H9 (cell line): ENCODE results near the gene SPRYD4. TPM values are rescaled to one million over a fixed set of nuclear protein-coding genes. Genes with fewer than 3 reads are reported as not detected.

Source experiments
- DNase-seq: peaks from one replicate; pipeline ENCODE4 v3.0.0-alpha.2; 2017
- H2AFZ ChIP-seq: one replicate; pipeline ENCODE4 v1.6.1; 2013; ENCODE audit warnings: mild to moderate bottlenecking, low read length, control low read depth, moderate library complexity
- H2AK5ac ChIP-seq: 2 replicates; pipeline ENCODE4 v1.6.1; 2013; ENCODE audit warnings: low read length, control low read depth, mixed read lengths; ENCODE audit not compliant: insufficient read length
- H2BK120ac ChIP-seq: one replicate; pipeline ENCODE4 v1.6.1; 2013; ENCODE audit warnings: low read depth, mild to moderate bottlenecking, low read length, control low read depth, inconsistent platforms; ENCODE audit not compliant: poor library complexity, severe bottlenecking
- H2BK12ac ChIP-seq: 2 replicates; pipeline ENCODE4 v1.6.1; 2013; ENCODE audit warnings: low read length, control low read depth, mixed read lengths, low read depth; ENCODE audit not compliant: insufficient read length
- H2BK15ac ChIP-seq: 2 replicates; pipeline ENCODE4 v1.6.1; 2013; ENCODE audit warnings: low read depth, low read length, control low read depth
- H2BK20ac ChIP-seq: one replicate; pipeline ENCODE4 v1.6.1; 2013; ENCODE audit warnings: low read depth, mild to moderate bottlenecking, low read length, control low read depth, inconsistent platforms; ENCODE audit not compliant: poor library complexity, severe bottlenecking
- H2BK5ac ChIP-seq: 2 replicates; pipeline ENCODE4 v1.6.1; 2013; ENCODE audit warnings: low read length, control low read depth, mixed read lengths; ENCODE audit not compliant: insufficient read length
- H3K14ac ChIP-seq: 2 replicates; pipeline ENCODE4 v1.6.1; 2013; ENCODE audit warnings: low read length, control low read depth; ENCODE audit not compliant: insufficient read depth
- H3K18ac ChIP-seq: 2 replicates; pipeline ENCODE4 v1.6.1; 2013; ENCODE audit warnings: low read depth, mild to moderate bottlenecking, mixed read lengths, low read length, control low read depth; ENCODE audit not compliant: insufficient read length
- H3K23ac ChIP-seq: 2 replicates; pipeline ENCODE4 v1.6.1; 2013; ENCODE audit warnings: low read length, control low read depth, mixed read lengths, low read depth; ENCODE audit not compliant: insufficient read length
- H3K23me2 ChIP-seq: 2 replicates; pipeline ENCODE4 v1.6.1; 2013; ENCODE audit warnings: low read depth, mild to moderate bottlenecking, mixed read lengths, low read length, control low read depth; ENCODE audit not compliant: insufficient read length, poor library complexity, severe bottlenecking
- H3K27ac ChIP-seq: 2 replicates; pipeline ENCODE4 v1.5.1; 2013; ENCODE audit warnings: low read length, control low read depth, mixed read lengths, low read depth; ENCODE audit not compliant: insufficient read length
- H3K27me3 ChIP-seq: 2 replicates; pipeline ENCODE4 v1.6.1; 2013; ENCODE audit warnings: low read length, control low read depth, inconsistent platforms; ENCODE audit not compliant: insufficient read depth
- H3K4ac ChIP-seq: 2 replicates; pipeline ENCODE4 v1.6.1; 2013; ENCODE audit warnings: low read depth, mild to moderate bottlenecking, control low read depth, inconsistent platforms, low read length, moderate library complexity
- H3K4me1 ChIP-seq: 2 replicates; pipeline ENCODE4 v1.6.1; 2013; ENCODE audit warnings: low read length, control low read depth, inconsistent platforms; ENCODE audit not compliant: insufficient read depth
- H3K4me2 ChIP-seq: 2 replicates; pipeline ENCODE4 v1.6.1; 2013; ENCODE audit warnings: low read length, control low read depth, mixed read lengths; ENCODE audit not compliant: insufficient read length, insufficient read depth
- H3K56ac ChIP-seq: 2 replicates; pipeline ENCODE4 v1.6.1; 2013; ENCODE audit warnings: low read depth, mild to moderate bottlenecking, mixed read lengths, low read length, control low read depth; ENCODE audit not compliant: insufficient read length
- H3K79me1 ChIP-seq: 2 replicates; pipeline ENCODE4 v1.6.1; 2013; ENCODE audit warnings: low read depth, mild to moderate bottlenecking, moderate library complexity, low read length, control low read depth, inconsistent platforms; ENCODE audit not compliant: insufficient read depth, poor library complexity, severe bottlenecking
- H3K79me2 ChIP-seq: 2 replicates; pipeline ENCODE4 v1.6.1; 2013; ENCODE audit warnings: low read length, control low read depth, inconsistent platforms; ENCODE audit not compliant: insufficient read depth
- H3K9ac ChIP-seq: 2 replicates; pipeline ENCODE4 v1.6.1; 2013; ENCODE audit warnings: low read length, control low read depth, mixed read lengths; ENCODE audit not compliant: insufficient read length; ENCODE audit errors: extremely low read depth
- H3K9me3 ChIP-seq: one replicate; pipeline ENCODE4 v1.6.1; 2013; ENCODE audit warnings: low read depth, low read length, inconsistent platforms; ENCODE audit not compliant: control insufficient read depth
- H3T11ph ChIP-seq: one replicate; pipeline ENCODE4 v1.6.1; 2013; ENCODE audit warnings: mild to moderate bottlenecking, low read length, control low read depth, inconsistent platforms
- H4K20me1 ChIP-seq: one replicate; pipeline ENCODE4 v1.6.1; 2013; ENCODE audit not compliant: control insufficient read depth, insufficient read length, insufficient read depth
- H4K5ac ChIP-seq: 2 replicates; pipeline ENCODE4 v1.6.1; 2013; ENCODE audit warnings: low read depth, mild to moderate bottlenecking, mixed read lengths, low read length, control low read depth; ENCODE audit not compliant: insufficient read length
- H4K8ac ChIP-seq: replicated peaks from 2 replicates; pipeline ENCODE4 v1.6.1; 2013; ENCODE audit warnings: low read length, control low read depth, mixed read lengths, low read depth; ENCODE audit not compliant: insufficient read length
- H4K91ac ChIP-seq: 2 replicates; pipeline ENCODE4 v1.6.1; 2013; ENCODE audit warnings: low read depth, mild to moderate bottlenecking, moderate library complexity, mixed read lengths, low read length, control low read depth; ENCODE audit not compliant: insufficient read length
- H3K27ac Mint-ChIP-seq, 3 experiments: 2 replicates in 2 of 3; 3 replicates in 1 of 3; pipeline ENCODE4 v1.8.0; 2020 to 2021; ENCODE audit warnings: mixed read lengths in 3 of 3, mild to moderate bottlenecking in 1 of 3, moderate library complexity in 1 of 3
- H3K27me3 Mint-ChIP-seq: 2 replicates; pipeline ENCODE4 v1.8.0; 2021; ENCODE audit warnings: low read depth, mild to moderate bottlenecking, moderate library complexity, mixed read lengths
- H3K36me3 Mint-ChIP-seq, 3 experiments: 2 replicates in 2 of 3; 3 replicates in 1 of 3; pipeline ENCODE4 v1.8.0; 2020 to 2021; ENCODE audit warnings: low read depth in 3 of 3, mixed read lengths in 3 of 3; ENCODE audit not compliant: insufficient read depth in 1 of 3
- H3K4me1 Mint-ChIP-seq, 2 experiments: 2 replicates each; pipeline ENCODE4 v1.8.0; 2020; ENCODE audit warnings: mixed read lengths in 2 of 2
- H3K4me3 Mint-ChIP-seq, 2 experiments: 2 replicates in 1 of 2; 3 replicates in 1 of 2; pipeline ENCODE4 v1.8.0; 2020 to 2021; ENCODE audit warnings: mild to moderate bottlenecking in 2 of 2, mixed read lengths in 2 of 2, moderate library complexity in 1 of 2
- H3K9me3 Mint-ChIP-seq, 2 experiments: 2 replicates in 1 of 2; 3 replicates in 1 of 2; pipeline ENCODE4 v1.8.0; 2020; ENCODE audit warnings: mild to moderate bottlenecking in 2 of 2, mixed read lengths in 2 of 2, moderate library complexity in 1 of 2
- WGBS: extraction: QIAGEN DNeasy Blood & Tissue Kit; methylation state at CpG from one replicate; pipeline ENCODE4 v1.1.7; 2013; ENCODE audit warnings: missing lambda C conversion rate, low lambda C conversion rate, mixed read lengths; ENCODE audit not compliant: insufficient read length; ENCODE audit errors: extremely low coverage; 5-methylcytosine and 5-hydroxymethylcytosine counted together
- long read RNA-seq: library from polyadenylated mRNA; unstranded; transcript quantifications from one replicate; pipeline ENCODE4 v2.0.0, GENCODE V29; 2020
- total RNA-seq: library from RNA; stranded (reverse); gene quantifications from 2 replicates; pipeline ENCODE4 v1.2.1, GENCODE V29; 2021
- TF ChIP-seq, protein P1 (sequence below): fragments of 200-600 bp; sonication (generic); conservative IDR thresholded peaks from 3 replicates; pipeline ENCODE4 v1.8.0; 2021; ENCODE audit warnings: antibody characterized with exemption, mild to moderate bottlenecking

Gene SPRYD4
- total RNA-seq: 4.2 and 4.9 TPM in 2 replicates
- long read RNA-seq, full-length matches to known transcripts: 63 of 67 reads
- long read RNA-seq, partial matches to known transcripts: 0 of 67 reads
- long read RNA-seq, other reads (novel, unspliced or antisense): 4 of 67 reads

DNA sequence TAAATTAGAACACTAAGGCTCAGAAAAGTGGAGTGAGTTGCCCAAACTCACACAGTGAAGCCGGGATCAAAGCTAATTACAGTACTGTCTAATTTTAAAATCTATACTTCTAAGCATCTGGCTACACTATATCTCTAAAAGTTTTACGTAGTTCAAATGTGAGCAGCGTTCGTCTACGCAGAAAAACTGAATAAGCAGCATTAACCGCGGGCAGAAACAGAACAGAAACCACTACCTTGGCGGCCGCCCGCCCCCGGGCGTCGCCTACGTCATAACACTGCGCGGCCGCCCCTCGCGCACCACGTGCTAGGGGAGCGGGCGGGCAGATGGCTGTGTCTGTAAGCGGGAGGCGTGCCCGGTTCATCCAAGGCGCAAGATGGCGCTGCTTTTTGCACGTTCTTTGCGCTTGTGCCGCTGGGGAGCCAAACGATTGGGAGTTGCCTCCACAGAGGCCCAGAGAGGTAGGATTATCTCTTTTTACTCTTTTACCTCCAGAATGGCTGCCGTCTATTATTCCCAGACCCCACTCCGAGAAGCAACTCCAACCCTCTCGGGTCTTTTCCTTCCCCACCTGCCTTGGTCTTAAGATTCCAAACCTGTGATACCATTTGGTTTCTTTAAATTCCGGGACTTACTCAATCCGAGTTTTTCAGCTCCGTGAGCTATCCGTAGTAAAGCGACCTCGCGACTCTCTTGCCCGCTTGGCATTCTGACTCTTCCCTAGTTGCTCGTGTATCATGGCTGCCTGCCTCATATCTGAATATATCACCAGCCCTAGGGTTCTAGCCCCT, at the start of gene SPRYD4:
Gene SPRYD4, plus strand, starts transcription at position 363 of the 791 bp plus-strand sequence. Its CDS starts 14 bp downstream, at position 377.
- peak within 1 kb of the TSS; percentile 94 for H2BK120ac ChIP-seq
- no peak within 1 kb of the TSS for H2AK5ac ChIP-seq
- H3K9ac ChIP-seq: peak within 1 kb of the TSS; percentile 96
- Mint-ChIP-seq H3K27me3 (no peaks in the 10 kb centered on the region), H3K4me3 (peak within 1 kb of the TSS; percentile 94), H3K36me3 (peaks cover 10 to 42% (median 28%) of the 10 kb centered on the region in 3 experiments; a peak in 6 of 7 replicates), H3K4me1 (peaks cover 15 to 21% of the 10 kb centered on the region in 2 experiments), H3K9me3 (no peaks in the 10 kb centered on the region), H3K27ac (peak within 1 kb of the TSS; percentile 94 to 99 (median 98))
- peak; percentile 94 for DNase-seq
- H3K4me2 ChIP-seq: peak within 1 kb of the TSS; percentile 85
- TF ChIP-seq, protein P1, sequence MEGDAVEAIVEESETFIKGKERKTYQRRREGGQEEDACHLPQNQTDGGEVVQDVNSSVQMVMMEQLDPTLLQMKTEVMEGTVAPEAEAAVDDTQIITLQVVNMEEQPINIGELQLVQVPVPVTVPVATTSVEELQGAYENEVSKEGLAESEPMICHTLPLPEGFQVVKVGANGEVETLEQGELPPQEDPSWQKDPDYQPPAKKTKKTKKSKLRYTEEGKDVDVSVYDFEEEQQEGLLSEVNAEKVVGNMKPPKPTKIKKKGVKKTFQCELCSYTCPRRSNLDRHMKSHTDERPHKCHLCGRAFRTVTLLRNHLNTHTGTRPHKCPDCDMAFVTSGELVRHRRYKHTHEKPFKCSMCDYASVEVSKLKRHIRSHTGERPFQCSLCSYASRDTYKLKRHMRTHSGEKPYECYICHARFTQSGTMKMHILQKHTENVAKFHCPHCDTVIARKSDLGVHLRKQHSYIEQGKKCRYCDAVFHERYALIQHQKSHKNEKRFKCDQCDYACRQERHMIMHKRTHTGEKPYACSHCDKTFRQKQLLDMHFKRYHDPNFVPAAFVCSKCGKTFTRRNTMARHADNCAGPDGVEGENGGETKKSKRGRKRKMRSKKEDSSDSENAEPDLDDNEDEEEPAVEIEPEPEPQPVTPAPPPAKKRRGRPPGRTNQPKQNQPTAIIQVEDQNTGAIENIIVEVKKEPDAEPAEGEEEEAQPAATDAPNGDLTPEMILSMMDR: peak; percentile 32; the same call in 2 of the 3 replicates
- H3K23ac ChIP-seq: no peak within 1 kb of the TSS
- H3K79me1 ChIP-seq: no peaks in the 10 kb centered on the region
- no peak within 1 kb of the TSS for H2BK20ac ChIP-seq
- peak within 1 kb of the TSS; percentile 94 for H3K14ac ChIP-seq
- H4K91ac ChIP-seq: peak within 1 kb of the TSS; percentile 44
- WGBS: no CpG with 5 or more reads among the region's 43 CpGs
- H3K23me2 ChIP-seq: peaks cover 8% of the 10 kb centered on the region
- peak within 1 kb of the TSS; percentile 14 for H4K8ac ChIP-seq
- no peaks in the 10 kb centered on the region for H4K20me1 ChIP-seq
- peak within 1 kb of the TSS; percentile 69 for H4K5ac ChIP-seq
- H3K27ac ChIP-seq: no peak within 1 kb of the TSS
- no peak within 1 kb of the TSS for H2BK15ac ChIP-seq
- H3K56ac ChIP-seq: no peak within 1 kb of the TSS
- H2BK12ac ChIP-seq: no peak within 1 kb of the TSS
- H3K27me3 ChIP-seq: no peaks in the 10 kb centered on the region
- H2BK5ac ChIP-seq: no peak within 1 kb of the TSS
- H3K9me3 ChIP-seq: no peaks in the 10 kb centered on the region
- no peaks in the 10 kb centered on the region; the same call in 1 of the 2 replicates for H3K4me1 ChIP-seq
- H3K79me2 ChIP-seq: peaks cover 8% of the 10 kb centered on the region; the same call in 1 of the 2 replicates
- H2AFZ ChIP-seq: no peak within 1 kb of the TSS
- no peak within 1 kb of the TSS for H3T11ph ChIP-seq
- peak within 1 kb of the TSS; percentile 88 for H3K18ac ChIP-seq
- H3K4ac ChIP-seq: peak within 1 kb of the TSS; percentile 59; the same call in 1 of the 2 replicates
